SK-N-MC (cell line): ENCODE measurements around the gene PHLDB2.

Experiments
- EZH2 ChIP-seq: fragments of 200-600 bp; sonication (generic); IDR thresholded peaks from one replicate; pipeline ENCODE4 v1.6.1; 2017; ENCODE audit warnings: antibody characterized with exemption
- FOXP2 ChIP-seq: optimal IDR thresholded peaks from 2 replicates; pipeline ENCODE3; 2011; ENCODE audit warnings: mild to moderate bottlenecking, moderate library complexity; ENCODE audit not compliant: insufficient read depth; ENCODE audit errors: extremely low read length, control extremely low read depth
- POLR2AphosphoS5 ChIP-seq: IDR thresholded peaks from 2 replicates; pipeline ENCODE4 v1.6.1; 2012; ENCODE audit warnings: mild to moderate bottlenecking, low read depth, low read length, borderline replicate concordance

- TF ChIP-seq EZH2: no peak
- no peak for TF ChIP-seq POLR2AphosphoS5
- no peak for TF ChIP-seq FOXP2
Observed at GRCh38 chr3:112004669-112005068, 145.6 kb downstream of the PHLDB2 start.
